Ishikawa (cell line): ENCODE measurements around the gene CCDC88C.

Experiments used
- CEBPB ChIP-seq: IDR thresholded peaks from 2 replicates; pipeline ENCODE4 v1.6.1; 2012
- CREB1 ChIP-seq: IDR thresholded peaks from 2 replicates; pipeline ENCODE4 v1.6.1; 2012; ENCODE audit warnings: low read depth
- EGR1 ChIP-seq: IDR thresholded peaks from 2 replicates; pipeline ENCODE4 v1.6.1; 2012
- EP300 ChIP-seq: IDR thresholded peaks from 2 replicates; pipeline ENCODE4 v1.6.1; 2012; ENCODE audit warnings: borderline replicate concordance
- FOXM1 ChIP-seq: IDR thresholded peaks from 2 replicates; pipeline ENCODE4 v1.6.1; 2012; ENCODE audit warnings: low read depth, borderline replicate concordance
- RAD21 ChIP-seq: IDR thresholded peaks from 2 replicates; pipeline ENCODE4 v1.6.1; 2012; ENCODE audit warnings: low read depth
- TCF12 ChIP-seq: IDR thresholded peaks from 2 replicates; pipeline ENCODE4 v1.6.1; 2012; ENCODE audit warnings: low read depth
- TEAD4 ChIP-seq: IDR thresholded peaks from 2 replicates; pipeline ENCODE4 v1.6.1; 2012
- YY1 ChIP-seq: IDR thresholded peaks from 2 replicates; pipeline ENCODE4 v1.6.1; 2012; ENCODE audit warnings: low read depth
- ZBTB7A ChIP-seq: IDR thresholded peaks from 2 replicates; pipeline ENCODE4 v1.6.1; 2012; ENCODE audit warnings: low read depth
- TF ChIP-seq, protein P1 (sequence below): IDR thresholded peaks from 2 replicates; pipeline ENCODE4 v1.6.1; 2012
- TF ChIP-seq, protein P2 (sequence below): IDR thresholded peaks from 2 replicates; pipeline ENCODE4 v1.6.1; 2012; ENCODE audit warnings: low read depth, mild to moderate bottlenecking

DNA sequence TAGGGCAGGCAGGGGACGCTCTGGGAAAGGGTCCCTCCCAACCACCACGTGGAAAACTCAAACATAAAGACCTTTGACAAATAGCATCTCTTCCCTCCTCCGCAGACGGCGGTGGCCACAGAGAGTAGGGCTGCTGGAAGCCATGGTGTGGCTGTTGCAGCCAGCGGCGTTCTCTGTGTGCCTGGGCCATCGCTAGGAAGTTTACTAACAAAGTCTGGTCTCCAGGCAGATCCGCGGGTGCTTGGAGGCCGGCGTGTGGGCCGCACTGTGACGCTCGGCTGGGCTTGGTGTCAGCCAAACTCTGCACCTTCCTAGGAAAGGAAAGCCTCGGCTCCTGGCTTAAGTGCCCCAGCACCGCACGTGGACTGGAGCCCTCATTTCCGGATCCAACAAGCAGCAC, 65.6 kb downstream of the CCDC88C start:
- no peak for TF ChIP-seq ZBTB7A
- no peak for TF ChIP-seq TCF12
- no peak for TF ChIP-seq RAD21
- no peak for TF ChIP-seq EGR1
- TF ChIP-seq EP300 = no peak
- TF ChIP-seq, protein P1, sequence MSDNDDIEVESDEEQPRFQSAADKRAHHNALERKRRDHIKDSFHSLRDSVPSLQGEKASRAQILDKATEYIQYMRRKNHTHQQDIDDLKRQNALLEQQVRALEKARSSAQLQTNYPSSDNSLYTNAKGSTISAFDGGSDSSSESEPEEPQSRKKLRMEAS = no peak
- TF ChIP-seq TEAD4 = no peak
- no peak for TF ChIP-seq FOXM1
- TF ChIP-seq CEBPB = no peak
- no peak for TF ChIP-seq YY1
- TF ChIP-seq CREB1 = no peak
- TF ChIP-seq, protein P2, sequence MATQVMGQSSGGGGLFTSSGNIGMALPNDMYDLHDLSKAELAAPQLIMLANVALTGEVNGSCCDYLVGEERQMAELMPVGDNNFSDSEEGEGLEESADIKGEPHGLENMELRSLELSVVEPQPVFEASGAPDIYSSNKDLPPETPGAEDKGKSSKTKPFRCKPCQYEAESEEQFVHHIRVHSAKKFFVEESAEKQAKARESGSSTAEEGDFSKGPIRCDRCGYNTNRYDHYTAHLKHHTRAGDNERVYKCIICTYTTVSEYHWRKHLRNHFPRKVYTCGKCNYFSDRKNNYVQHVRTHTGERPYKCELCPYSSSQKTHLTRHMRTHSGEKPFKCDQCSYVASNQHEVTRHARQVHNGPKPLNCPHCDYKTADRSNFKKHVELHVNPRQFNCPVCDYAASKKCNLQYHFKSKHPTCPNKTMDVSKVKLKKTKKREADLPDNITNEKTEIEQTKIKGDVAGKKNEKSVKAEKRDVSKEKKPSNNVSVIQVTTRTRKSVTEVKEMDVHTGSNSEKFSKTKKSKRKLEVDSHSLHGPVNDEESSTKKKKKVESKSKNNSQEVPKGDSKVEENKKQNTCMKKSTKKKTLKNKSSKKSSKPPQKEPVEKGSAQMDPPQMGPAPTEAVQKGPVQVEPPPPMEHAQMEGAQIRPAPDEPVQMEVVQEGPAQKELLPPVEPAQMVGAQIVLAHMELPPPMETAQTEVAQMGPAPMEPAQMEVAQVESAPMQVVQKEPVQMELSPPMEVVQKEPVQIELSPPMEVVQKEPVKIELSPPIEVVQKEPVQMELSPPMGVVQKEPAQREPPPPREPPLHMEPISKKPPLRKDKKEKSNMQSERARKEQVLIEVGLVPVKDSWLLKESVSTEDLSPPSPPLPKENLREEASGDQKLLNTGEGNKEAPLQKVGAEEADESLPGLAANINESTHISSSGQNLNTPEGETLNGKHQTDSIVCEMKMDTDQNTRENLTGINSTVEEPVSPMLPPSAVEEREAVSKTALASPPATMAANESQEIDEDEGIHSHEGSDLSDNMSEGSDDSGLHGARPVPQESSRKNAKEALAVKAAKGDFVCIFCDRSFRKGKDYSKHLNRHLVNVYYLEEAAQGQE = no peak
